Gastroesophageal sphincter (tissue), 3 donors: ENCODE results near the gene COL9A2.

Experiments
- POLR2A ChIP-seq, 2 donors: fragments of 450-650 bp; IDR thresholded peaks; one replicate each; pipeline ENCODE4 v1.6.1; 2017; ENCODE audit warnings: antibody characterized with exemption in 2 of 2, mild to moderate bottlenecking in 2 of 2, moderate library complexity in 1 of 2
- POLR2AphosphoS5 ChIP-seq: sonication (generic); formaldehyde crosslinking; IDR thresholded peaks from one replicate; pipeline ENCODE4 v1.6.1; 2017; ENCODE audit warnings: antibody characterized with exemption
- TF ChIP-seq, protein P1 (sequence below), 4 experiments: fragments of 200-600 bp in 2 of 4; fragments of 450-650 bp in 2 of 4; sonication (generic) in 1 of 4; IDR thresholded peaks; one replicate each; pipeline ENCODE4 v1.5.1; 2017 to 2019; ENCODE audit warnings: antibody characterized with exemption in 4 of 4, mild to moderate bottlenecking in 2 of 4, moderate library complexity in 2 of 4

- no peak for TF ChIP-seq POLR2A (IDR thresholded peaks at IDR 0.05)
- no peak for TF ChIP-seq POLR2AphosphoS5
- TF ChIP-seq, protein P1, sequence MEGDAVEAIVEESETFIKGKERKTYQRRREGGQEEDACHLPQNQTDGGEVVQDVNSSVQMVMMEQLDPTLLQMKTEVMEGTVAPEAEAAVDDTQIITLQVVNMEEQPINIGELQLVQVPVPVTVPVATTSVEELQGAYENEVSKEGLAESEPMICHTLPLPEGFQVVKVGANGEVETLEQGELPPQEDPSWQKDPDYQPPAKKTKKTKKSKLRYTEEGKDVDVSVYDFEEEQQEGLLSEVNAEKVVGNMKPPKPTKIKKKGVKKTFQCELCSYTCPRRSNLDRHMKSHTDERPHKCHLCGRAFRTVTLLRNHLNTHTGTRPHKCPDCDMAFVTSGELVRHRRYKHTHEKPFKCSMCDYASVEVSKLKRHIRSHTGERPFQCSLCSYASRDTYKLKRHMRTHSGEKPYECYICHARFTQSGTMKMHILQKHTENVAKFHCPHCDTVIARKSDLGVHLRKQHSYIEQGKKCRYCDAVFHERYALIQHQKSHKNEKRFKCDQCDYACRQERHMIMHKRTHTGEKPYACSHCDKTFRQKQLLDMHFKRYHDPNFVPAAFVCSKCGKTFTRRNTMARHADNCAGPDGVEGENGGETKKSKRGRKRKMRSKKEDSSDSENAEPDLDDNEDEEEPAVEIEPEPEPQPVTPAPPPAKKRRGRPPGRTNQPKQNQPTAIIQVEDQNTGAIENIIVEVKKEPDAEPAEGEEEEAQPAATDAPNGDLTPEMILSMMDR (IDR thresholded peaks at IDR 0.05) = no peak
Measured at GRCh38 chr1:40305451-40305850, 11.6 kb downstream of the COL9A2 start.
